ENCODE results near the gene PSPC1.
A peak's percentile ranks its signal among the peaks of the same experiment; 100 is the strongest.
"Not testable (repeated sequence)": the region's sequence is repeated elsewhere in the genome, so short reads cannot be mapped to it uniquely, and the experiment has no call there.

Gene PSPC1, protein sequence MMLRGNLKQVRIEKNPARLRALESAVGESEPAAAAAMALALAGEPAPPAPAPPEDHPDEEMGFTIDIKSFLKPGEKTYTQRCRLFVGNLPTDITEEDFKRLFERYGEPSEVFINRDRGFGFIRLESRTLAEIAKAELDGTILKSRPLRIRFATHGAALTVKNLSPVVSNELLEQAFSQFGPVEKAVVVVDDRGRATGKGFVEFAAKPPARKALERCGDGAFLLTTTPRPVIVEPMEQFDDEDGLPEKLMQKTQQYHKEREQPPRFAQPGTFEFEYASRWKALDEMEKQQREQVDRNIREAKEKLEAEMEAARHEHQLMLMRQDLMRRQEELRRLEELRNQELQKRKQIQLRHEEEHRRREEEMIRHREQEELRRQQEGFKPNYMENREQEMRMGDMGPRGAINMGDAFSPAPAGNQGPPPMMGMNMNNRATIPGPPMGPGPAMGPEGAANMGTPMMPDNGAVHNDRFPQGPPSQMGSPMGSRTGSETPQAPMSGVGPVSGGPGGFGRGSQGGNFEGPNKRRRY

GRCh38 chr13:19782727-19783682 is at the start of gene PSPC1:
PSPC1 (minus strand) TSS chr13:19782945; CDS start chr13:19782757, 188 bp downstream.
- DNase-seq (ENCODE audit: low read depth, low spot score) = peak; percentile 94

DNA sequence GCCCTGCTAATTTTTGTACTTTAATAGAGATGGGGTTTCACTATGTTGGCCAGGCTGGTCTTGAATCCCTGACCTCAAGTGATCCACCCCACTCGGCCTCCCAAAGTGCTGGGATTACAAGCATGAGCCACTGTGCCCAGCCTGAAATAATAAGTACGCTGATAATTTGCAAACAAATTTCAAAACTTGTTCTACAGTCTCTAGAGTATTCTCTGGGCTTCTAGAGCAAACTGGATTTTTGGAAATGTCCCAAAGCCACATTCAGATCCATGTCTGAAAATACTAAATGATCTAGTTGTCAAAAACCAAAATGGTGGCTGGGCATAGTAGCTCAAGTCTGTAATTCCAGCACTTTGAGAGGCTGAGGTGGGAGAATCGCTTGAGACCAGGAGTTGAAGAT is 39.9 kb upstream of the PSPC1 start:
- DNase-seq (ENCODE audit: low read depth, low spot score) = no peak

- DNase-seq (ENCODE audit: low read depth, low spot score) = no peak
Measured at GRCh38 chr13:19818223-19818842, 35.6 kb upstream of the PSPC1 start.

- no peak for DNase-seq (ENCODE audit: low read depth, low spot score)
Measured at GRCh38 chr13:19817510-19818158, 34.9 kb upstream of the PSPC1 start.

DNA sequence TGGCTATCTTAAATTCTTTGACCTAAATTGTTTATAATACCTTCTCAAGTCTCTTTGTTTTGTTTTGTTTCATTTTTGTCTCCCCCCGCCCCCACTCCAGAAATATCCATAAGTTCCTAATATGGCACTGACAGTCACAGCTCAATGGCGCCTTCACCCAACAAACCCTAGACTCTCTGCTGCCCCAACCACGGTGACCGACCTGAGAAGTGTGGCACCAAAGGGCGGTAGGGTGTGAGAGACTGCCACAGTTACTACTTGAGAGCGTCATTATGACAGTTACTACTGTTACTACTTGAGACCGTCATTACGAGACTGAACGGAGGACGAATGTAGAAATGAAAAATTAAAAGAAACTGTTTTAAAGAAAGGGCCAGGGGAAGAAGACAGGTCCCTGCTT is 34.4 kb upstream of the PSPC1 start:
- no peak for DNase-seq (ENCODE audit: low read depth, low spot score)

DNA sequence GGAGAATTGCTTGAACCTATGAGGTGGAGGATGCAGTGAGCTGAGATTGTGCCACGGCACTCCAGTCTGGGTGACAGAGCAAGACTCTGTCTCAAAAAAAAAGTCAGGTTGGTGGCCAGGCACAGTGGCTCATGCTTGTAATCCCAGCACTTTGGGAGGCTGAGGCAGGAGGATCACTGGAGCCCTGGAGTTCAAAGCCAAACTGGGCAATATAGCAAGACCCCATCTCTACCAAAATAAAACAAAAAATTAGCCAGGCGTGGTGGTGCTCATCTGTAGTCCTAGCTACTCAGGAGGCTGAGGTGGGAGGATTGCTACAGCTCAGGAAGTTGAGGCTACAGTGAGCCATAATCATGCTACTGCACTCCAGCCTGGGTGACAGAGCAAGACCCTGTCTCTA is 33.1 kb upstream of the PSPC1 start:
- not testable (repeated sequence) for DNase-seq (ENCODE audit: low read depth, low spot score)

GRCh38 chr13:19810996-19811881 is 28.5 kb upstream of the PSPC1 start:
- no peak for DNase-seq (ENCODE audit: low read depth, low spot score)

DNA sequence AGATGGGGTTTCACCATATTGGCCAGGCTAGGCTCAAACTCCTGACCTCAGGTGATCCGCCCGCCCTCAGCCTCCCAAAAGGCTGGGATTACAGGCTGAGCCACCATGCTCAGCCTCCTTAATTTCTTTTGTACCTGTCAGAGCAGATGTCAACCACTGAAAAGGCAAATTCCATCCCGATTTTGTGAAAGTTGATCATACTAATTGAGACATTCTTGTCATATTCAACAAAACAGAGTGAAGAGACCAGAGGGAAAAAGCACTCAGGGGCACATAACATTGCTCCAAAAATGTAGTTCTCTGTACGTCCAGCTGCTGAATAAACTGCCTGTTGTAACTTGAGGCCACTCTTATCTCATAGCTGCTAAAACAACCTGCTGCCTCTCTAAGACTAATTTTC is 27.4 kb upstream of the PSPC1 start:
- no peak for DNase-seq (ENCODE audit: low read depth, low spot score)

GRCh38 chr13:19805765-19806164 is 23.0 kb upstream of the PSPC1 start:
- no peak for DNase-seq (ENCODE audit: low read depth, low spot score)

GRCh38 chr13:19795956-19796355 is 13.2 kb upstream of the PSPC1 start:
- no peak for DNase-seq (ENCODE audit: low read depth, low spot score)

DNA sequence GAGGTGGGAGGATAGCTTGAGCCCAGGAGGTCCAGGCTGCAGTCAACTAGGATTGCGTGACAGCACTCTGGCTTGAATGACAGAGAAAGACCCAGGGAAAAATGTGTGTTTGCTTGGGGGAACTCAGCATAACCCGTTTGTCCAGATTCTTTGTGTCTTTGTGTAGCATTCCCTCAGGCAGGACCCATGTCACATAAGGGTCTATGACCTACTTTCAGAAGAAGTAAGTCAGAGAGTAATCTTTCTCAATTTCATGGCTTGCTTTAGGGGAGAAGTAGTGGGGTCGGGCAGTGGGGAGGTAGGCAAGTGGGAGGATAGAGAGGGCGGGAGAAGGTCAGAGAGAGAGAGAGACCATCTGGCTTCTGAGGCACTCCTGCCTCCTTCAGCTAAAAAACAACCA is 11.9 kb upstream of the PSPC1 start:
- DNase-seq (ENCODE audit: low read depth, low spot score) = no peak

- no peak for DNase-seq (ENCODE audit: low read depth, low spot score)
Measured at GRCh38 chr13:19791953-19792537, 9.3 kb upstream of the PSPC1 start.

- peak; percentile 26 for DNase-seq (ENCODE audit: low read depth, low spot score)
Measured at GRCh38 chr13:19782049-19782726, 557 bp downstream of the PSPC1 start.

GRCh38 chr13:19781526-19781925 is 1.2 kb downstream of the PSPC1 start:
- DNase-seq (ENCODE audit: low read depth, low spot score) = no peak

DNA sequence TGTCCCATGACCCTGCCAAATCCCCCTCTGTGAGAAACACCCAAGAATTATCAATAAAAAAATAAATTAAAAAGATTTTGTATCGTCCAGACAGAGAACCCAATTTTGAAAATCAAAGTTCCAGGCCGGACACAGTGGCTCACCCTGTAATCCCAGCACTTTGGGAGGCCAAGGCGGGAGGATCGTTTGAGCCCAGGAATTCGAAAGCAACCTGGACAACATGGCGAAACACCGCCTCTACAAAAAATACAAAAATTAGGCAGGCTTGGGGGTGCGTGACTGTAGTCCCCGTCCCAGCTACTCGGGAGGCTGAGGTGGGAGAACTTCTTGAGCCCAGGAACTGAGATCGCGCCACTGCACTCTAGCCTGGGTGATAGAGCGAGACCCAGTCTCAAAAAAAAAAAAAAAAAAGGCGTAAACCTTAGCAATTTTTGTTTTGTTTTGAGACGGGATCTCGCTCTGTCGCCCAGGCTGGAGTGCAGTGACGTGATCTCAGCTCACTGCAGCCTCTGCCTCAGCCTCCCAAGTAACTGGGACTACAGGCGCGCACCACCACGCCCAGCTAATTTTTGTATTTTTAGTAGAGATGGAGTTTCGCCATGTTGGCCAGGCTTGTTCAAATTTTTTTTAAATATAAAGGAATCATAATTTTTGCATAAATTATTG is 1.9 kb downstream of the PSPC1 start:
- DNase-seq (ENCODE audit: low read depth, low spot score) = not testable (repeated sequence)

GRCh38 chr13:19772306-19772705 is 10.4 kb downstream of the PSPC1 start:
- no peak for DNase-seq (ENCODE audit: low read depth, low spot score)

DNA sequence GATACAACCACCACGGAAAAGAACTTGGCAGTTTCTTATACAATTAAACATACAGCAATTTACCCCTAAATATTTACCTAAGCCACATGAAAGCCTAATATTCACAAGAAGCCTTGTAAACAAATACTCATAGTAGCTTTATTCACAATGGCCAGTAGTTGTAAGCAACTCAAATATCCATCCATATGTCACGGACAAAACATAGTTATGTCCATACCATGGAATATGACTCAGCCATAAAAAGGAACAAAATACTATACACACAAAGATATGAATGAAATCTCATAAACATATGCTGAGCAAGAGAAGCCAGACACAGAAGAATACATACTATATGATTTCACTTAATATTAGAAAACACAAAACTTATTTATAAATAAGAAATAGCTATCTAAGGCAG is 12.9 kb downstream of the PSPC1 start:
- DNase-seq (ENCODE audit: low read depth, low spot score) = no peak

GRCh38 chr13:19767966-19768365 is 14.8 kb downstream of the PSPC1 start:
- no peak for DNase-seq (ENCODE audit: low read depth, low spot score)

DNA sequence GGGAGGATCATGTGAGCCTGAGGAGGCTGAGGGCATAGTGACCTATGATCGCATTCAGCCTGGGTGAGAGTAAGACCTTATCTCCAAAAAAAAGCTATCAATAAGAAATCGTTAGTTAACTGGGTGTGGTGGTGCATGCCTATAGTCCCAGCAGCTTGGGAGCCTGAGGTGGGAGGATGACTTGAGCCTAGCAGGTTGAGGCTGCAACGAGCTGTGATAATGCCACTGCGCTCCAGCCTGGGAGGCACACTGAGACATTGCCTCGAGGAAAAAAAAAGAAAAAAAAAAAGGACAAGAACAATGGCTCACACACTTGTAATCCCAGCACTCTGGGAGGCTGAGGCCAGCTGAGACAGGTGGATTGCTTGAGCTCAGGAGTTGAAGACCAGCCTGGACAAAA is 16.2 kb downstream of the PSPC1 start:
- DNase-seq (ENCODE audit: low read depth, low spot score) = no peak
